ENCODE measurements around the gene SOX4. TPM values are rescaled to one million over a fixed set of nuclear protein-coding genes. Genes with fewer than 3 reads are reported as not detected.

The SOX4 gene
- polyA plus RNA-seq, 3 donors: 2.2 to 15.7 (median 2.5) TPM

GRCh38 chr6:21601339-21601923 is 7.9 kb downstream of the SOX4 start:
- Histone ChIP-seq H3K4me1 (ENCODE audit: control insufficient read depth in 1 of 2, insufficient read depth in 2 of 2, low read length in 2 of 2) (peaks cover 15 to 18% of the 10 kb centered on the region in 2 donors), H2AFZ (ENCODE audit: insufficient read depth, low read depth, low read length, poor library complexity, severe bottlenecking) (no peak overlapping the region), H3K79me2 (ENCODE audit: insufficient read depth, low read length) (peaks cover 32% of the 10 kb centered on the region), H3K36me3 (replicated peaks in 1 of 2; ENCODE audit: control insufficient read depth in 1 of 2, insufficient read depth in 2 of 2, low read length in 2 of 2) (no peaks in the 10 kb centered on the region), H4K20me1 (ENCODE audit: insufficient read depth, low read length) (peaks cover 21% of the 10 kb centered on the region), H3K9me3 (replicated peaks in 1 of 2; ENCODE audit: control insufficient read depth in 1 of 2, insufficient read depth in 1 of 2, low read length in 2 of 2) (no peaks in the 10 kb centered on the region), H3K27me3 (ENCODE audit: control insufficient read depth in 2 of 2, insufficient read depth in 2 of 2, low read length in 2 of 2) (no peaks in the 10 kb centered on the region), H3K27ac (ENCODE audit: low read depth in 1 of 2, low read length in 2 of 2) (no peak overlapping the region), H3K4me3 (replicated peaks in 1 of 3; ENCODE audit: low read depth in 2 of 3, low read length in 3 of 3) (no peak overlapping the region), H3K4me2 (replicated peaks; ENCODE audit: extremely low read depth, low read length, poor library complexity, severe bottlenecking) (no peak overlapping the region), H3K9ac (ENCODE audit: insufficient read depth, low read length, poor library complexity, severe bottlenecking) (no peak overlapping the region)
- Mint-ChIP-seq H3K9me3 (peaks cover 0 to 4% (median 0%) of the 10 kb centered on the region in 7 donors), H3K4me3 (no peak overlapping the region), H3K4me1 (peaks cover 34% of the 10 kb centered on the region), H3K27ac (no peak overlapping the region), H3K36me3 (peaks cover 5 to 15% of the 10 kb centered on the region in 2 donors), H3K27me3 (ENCODE audit: low read depth in 3 of 3) (peaks cover 1 to 2% (median 2%) of the 10 kb centered on the region in 3 donors)
- intact Hi-C loops (cut with micrococcal nuclease): no loop called here
- WGBS (ENCODE audit: insufficient coverage): 95% methylated on average over 8 of the region's 9 CpGs
- no peak for DNase-seq
- no peak for TF ChIP-seq CTCF (IDR thresholded peaks at IDR 0.05)

DNA sequence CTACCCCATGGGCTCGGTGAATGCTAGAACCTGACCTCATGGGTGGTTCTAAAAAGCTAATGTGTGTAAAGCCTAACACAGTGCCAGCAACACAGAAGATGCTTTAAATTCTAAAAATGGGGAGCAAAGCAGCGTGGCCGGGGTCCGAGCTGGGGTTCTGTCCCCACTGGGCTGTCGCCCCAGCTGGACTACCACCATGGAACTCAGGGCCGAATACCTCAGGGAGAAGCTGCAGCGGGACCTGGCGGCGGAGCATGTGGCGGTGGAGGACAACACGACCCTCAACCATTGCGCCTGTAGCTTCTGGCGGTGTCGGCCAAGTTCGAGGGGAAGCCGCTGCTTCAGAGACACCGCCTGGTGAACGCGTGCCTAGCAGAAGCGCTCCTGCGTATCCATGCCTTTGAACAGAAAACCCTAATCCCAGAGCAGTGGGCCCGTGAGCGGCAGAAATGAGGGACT is 8.4 kb downstream of the SOX4 start:
- Mint-ChIP-seq H3K36me3 (peaks cover 5 to 15% of the 10 kb centered on the region in 2 donors), H3K27me3 (ENCODE audit: low read depth in 3 of 3) (peaks cover 0 to 3% (median 0%) of the 10 kb centered on the region in 3 donors), H3K27ac (no peak overlapping the region), H3K4me3 (no peak overlapping the region), H3K4me1 (peaks cover 34% of the 10 kb centered on the region), H3K9me3 (peaks cover 0 to 4% (median 0%) of the 10 kb centered on the region in 7 donors)
- Histone ChIP-seq H4K20me1 (ENCODE audit: insufficient read depth, low read length) (peaks cover 17% of the 10 kb centered on the region), H3K36me3 (replicated peaks in 1 of 2; ENCODE audit: control insufficient read depth in 1 of 2, insufficient read depth in 2 of 2, low read length in 2 of 2) (no peaks in the 10 kb centered on the region), H3K4me2 (replicated peaks; ENCODE audit: extremely low read depth, low read length, poor library complexity, severe bottlenecking) (no peak overlapping the region), H3K4me1 (ENCODE audit: control insufficient read depth in 1 of 2, insufficient read depth in 2 of 2, low read length in 2 of 2) (peaks cover 15 to 18% of the 10 kb centered on the region in 2 donors), H3K79me2 (ENCODE audit: insufficient read depth, low read length) (peaks cover 27% of the 10 kb centered on the region), H3K9me3 (replicated peaks in 1 of 2; ENCODE audit: control insufficient read depth in 1 of 2, insufficient read depth in 1 of 2, low read length in 2 of 2) (no peaks in the 10 kb centered on the region), H3K27ac (ENCODE audit: low read depth in 1 of 2, low read length in 2 of 2) (no peak overlapping the region), H2AFZ (ENCODE audit: insufficient read depth, low read depth, low read length, poor library complexity, severe bottlenecking) (no peak overlapping the region), H3K27me3 (ENCODE audit: control insufficient read depth in 2 of 2, insufficient read depth in 2 of 2, low read length in 2 of 2) (no peaks in the 10 kb centered on the region), H3K4me3 (replicated peaks in 1 of 3; ENCODE audit: low read depth in 2 of 3, low read length in 3 of 3) (no peak overlapping the region), H3K9ac (ENCODE audit: insufficient read depth, low read length, poor library complexity, severe bottlenecking) (no peak overlapping the region)
- 97% methylated on average over 21 of the region's 23 CpGs for WGBS (ENCODE audit: insufficient coverage)
- no peak for DNase-seq
- intact Hi-C loops (cut with micrococcal nuclease): no loop called here
- TF ChIP-seq CTCF (IDR thresholded peaks at IDR 0.05): no peak
